Neural crest cell (in vitro differentiated cells): Measurements from ENCODE around the gene HNRNPH2. TPM values are rescaled to one million over a fixed set of nuclear protein-coding genes. Genes with fewer than 3 reads are reported as not detected.

Source experiments
- DNase-seq: peaks from one replicate; pipeline ENCODE4 v3.0.0; 2021; ENCODE audit warnings: low read depth, mixed read lengths, low spot score
- H3K27ac Mint-ChIP-seq: one replicate; pipeline ENCODE4 v1.8.0; 2021; ENCODE audit warnings: mild to moderate bottlenecking, mixed read lengths; ENCODE audit not compliant: unreplicated experiment
- H3K27me3 Mint-ChIP-seq: 2 replicates; pipeline ENCODE4 v1.8.0; 2021; ENCODE audit warnings: low read depth, mild to moderate bottlenecking, mixed read lengths
- H3K36me3 Mint-ChIP-seq: 2 replicates; pipeline ENCODE4 v1.8.0; 2021; ENCODE audit warnings: low read depth, mild to moderate bottlenecking, mixed read lengths
- H3K4me1 Mint-ChIP-seq: 2 replicates; pipeline ENCODE4 v1.8.0; 2021; ENCODE audit warnings: mixed read lengths
- H3K4me3 Mint-ChIP-seq: one replicate; pipeline ENCODE4 v1.8.0; 2021; ENCODE audit warnings: mild to moderate bottlenecking, mixed read lengths
- H3K9me3 Mint-ChIP-seq: 2 replicates; pipeline ENCODE4 v1.8.0; 2021; ENCODE audit warnings: mixed read lengths
- total RNA-seq: library from RNA; stranded (reverse); gene quantifications from 2 replicates; pipeline ENCODE4 v1.2.1, GENCODE V29; 2021
- TF ChIP-seq, protein P1 (sequence below): fragments of 200-600 bp; sonication (generic); conservative IDR thresholded peaks from 2 replicates; pipeline ENCODE4 v1.5.0; 2021; ENCODE audit warnings: antibody characterized with exemption, mild to moderate bottlenecking

The HNRNPH2 gene
- total RNA-seq, 1 donor from 2014 or later = 73.3 TPM

- TF ChIP-seq, protein P1, sequence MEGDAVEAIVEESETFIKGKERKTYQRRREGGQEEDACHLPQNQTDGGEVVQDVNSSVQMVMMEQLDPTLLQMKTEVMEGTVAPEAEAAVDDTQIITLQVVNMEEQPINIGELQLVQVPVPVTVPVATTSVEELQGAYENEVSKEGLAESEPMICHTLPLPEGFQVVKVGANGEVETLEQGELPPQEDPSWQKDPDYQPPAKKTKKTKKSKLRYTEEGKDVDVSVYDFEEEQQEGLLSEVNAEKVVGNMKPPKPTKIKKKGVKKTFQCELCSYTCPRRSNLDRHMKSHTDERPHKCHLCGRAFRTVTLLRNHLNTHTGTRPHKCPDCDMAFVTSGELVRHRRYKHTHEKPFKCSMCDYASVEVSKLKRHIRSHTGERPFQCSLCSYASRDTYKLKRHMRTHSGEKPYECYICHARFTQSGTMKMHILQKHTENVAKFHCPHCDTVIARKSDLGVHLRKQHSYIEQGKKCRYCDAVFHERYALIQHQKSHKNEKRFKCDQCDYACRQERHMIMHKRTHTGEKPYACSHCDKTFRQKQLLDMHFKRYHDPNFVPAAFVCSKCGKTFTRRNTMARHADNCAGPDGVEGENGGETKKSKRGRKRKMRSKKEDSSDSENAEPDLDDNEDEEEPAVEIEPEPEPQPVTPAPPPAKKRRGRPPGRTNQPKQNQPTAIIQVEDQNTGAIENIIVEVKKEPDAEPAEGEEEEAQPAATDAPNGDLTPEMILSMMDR = no peak
- Mint-ChIP-seq H3K36me3 (peaks cover 12% of the 10 kb centered on the region), H3K4me3 (peak overlapping the region; percentile 95), H3K27me3 (peaks cover 2% of the 10 kb centered on the region), H3K9me3 (peaks cover 5% of the 10 kb centered on the region), H3K4me1 (peaks cover 24% of the 10 kb centered on the region), H3K27ac (peak overlapping the region; percentile 89)
- DNase-seq = no peak
Measured at GRCh38 chrX:101409043-101409442, 1.0 kb downstream of the HNRNPH2 start.

GRCh38 chrX:101410461-101410860, 2.4 kb downstream of the HNRNPH2 start:
- Mint-ChIP-seq H3K4me1 (peaks cover 29% of the 10 kb centered on the region), H3K27ac (peak overlapping the region; percentile 60), H3K27me3 (peaks cover 2% of the 10 kb centered on the region), H3K4me3 (peak overlapping the region; percentile 82), H3K36me3 (peaks cover 11% of the 10 kb centered on the region), H3K9me3 (peaks cover 3% of the 10 kb centered on the region)
- no peak for DNase-seq
- TF ChIP-seq, protein P1 = no peak

- peaks cover 3% of the 10 kb centered on the region for H3K9me3 Mint-ChIP-seq
- TF ChIP-seq, protein P1 = no peak
- DNase-seq = no peak
- peak overlapping the region; percentile 35 for H3K4me3 Mint-ChIP-seq
- peaks cover 2% of the 10 kb centered on the region for H3K27me3 Mint-ChIP-seq
- no peak overlapping the region for H3K27ac Mint-ChIP-seq
- H3K36me3 Mint-ChIP-seq = peaks cover 11% of the 10 kb centered on the region
- peaks cover 29% of the 10 kb centered on the region for H3K4me1 Mint-ChIP-seq
Measured at GRCh38 chrX:101411984-101412383, 4.0 kb downstream of the HNRNPH2 start.

- no peak overlapping the region for H3K27ac Mint-ChIP-seq
- peaks cover 40% of the 10 kb centered on the region for H3K4me1 Mint-ChIP-seq
- peak; percentile 23 for DNase-seq
- H3K27me3 Mint-ChIP-seq = no peaks in the 10 kb centered on the region
- TF ChIP-seq, protein P1 = peak; percentile 75
- peaks cover 10% of the 10 kb centered on the region for H3K36me3 Mint-ChIP-seq
- peak overlapping the region; percentile 72 for H3K4me3 Mint-ChIP-seq
- peaks cover 3% of the 10 kb centered on the region for H3K9me3 Mint-ChIP-seq
Measured at GRCh38 chrX:101415180-101416145, 7.4 kb downstream of the HNRNPH2 start.

DNA sequence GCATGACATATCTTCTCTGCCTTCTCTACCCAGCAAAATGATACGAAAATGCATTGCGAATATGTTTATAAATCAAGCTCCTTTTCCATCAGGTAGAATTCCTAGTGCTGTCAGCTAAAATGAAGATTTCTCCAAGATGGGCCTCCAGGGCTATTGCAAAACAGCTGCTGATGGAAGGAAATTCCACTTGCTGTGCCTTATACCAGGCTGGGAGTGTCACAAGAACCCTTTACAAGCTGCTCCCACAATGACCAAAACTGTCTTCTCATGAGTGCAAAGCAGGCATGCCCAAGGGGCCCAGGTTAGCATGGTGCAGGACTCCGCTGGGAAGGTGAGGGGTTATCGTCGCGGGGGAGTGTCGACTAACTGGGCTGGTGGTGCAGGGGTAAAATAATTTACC, 8.7 kb downstream of the HNRNPH2 start:
- Mint-ChIP-seq H3K36me3 (peaks cover 14% of the 10 kb centered on the region), H3K4me1 (peaks cover 35% of the 10 kb centered on the region), H3K4me3 (peak overlapping the region; percentile 94), H3K27ac (peak overlapping the region; percentile 19), H3K27me3 (no peaks in the 10 kb centered on the region), H3K9me3 (peaks cover 3% of the 10 kb centered on the region)
- no peak for DNase-seq
- TF ChIP-seq, protein P1 = no peak
